Adipocyte (in vitro differentiated cells): Measurements from ENCODE around the gene BACH2.

Experiments used
- DNase-seq: peaks from one replicate; pipeline ENCODE4 v3.0.0-alpha.2; 2015; ENCODE audit warnings: low read depth
- H3K27me3 ChIP-seq: replicated peaks from 2 replicates; pipeline ENCODE4 v1.7.0; 2013; ENCODE audit warnings: mild to moderate bottlenecking, low read length, moderate library complexity; ENCODE audit not compliant: control insufficient read depth, insufficient read depth
- H3K36me3 ChIP-seq: 2 replicates; pipeline ENCODE4 v1.7.0; 2013; ENCODE audit warnings: low read length, mild to moderate bottlenecking, moderate library complexity; ENCODE audit not compliant: control insufficient read depth, insufficient read depth, severe bottlenecking
- H3K4me1 ChIP-seq: 2 replicates; pipeline ENCODE4 v1.7.0; 2013; ENCODE audit warnings: mild to moderate bottlenecking, low read length, moderate library complexity; ENCODE audit not compliant: control insufficient read depth, insufficient read depth
- H3K4me3 ChIP-seq: 2 replicates; pipeline ENCODE4 v1.7.0; 2013; ENCODE audit warnings: mild to moderate bottlenecking, low read length, moderate library complexity
- H3K9ac ChIP-seq: 2 replicates; pipeline ENCODE4 v1.7.0; 2013; ENCODE audit warnings: mild to moderate bottlenecking, low read length, moderate library complexity
- H3K9me3 ChIP-seq: 2 replicates; pipeline ENCODE4 v1.7.0; 2013; ENCODE audit warnings: mild to moderate bottlenecking, low read length, moderate library complexity; ENCODE audit not compliant: control insufficient read depth

Gene BACH2

DNA sequence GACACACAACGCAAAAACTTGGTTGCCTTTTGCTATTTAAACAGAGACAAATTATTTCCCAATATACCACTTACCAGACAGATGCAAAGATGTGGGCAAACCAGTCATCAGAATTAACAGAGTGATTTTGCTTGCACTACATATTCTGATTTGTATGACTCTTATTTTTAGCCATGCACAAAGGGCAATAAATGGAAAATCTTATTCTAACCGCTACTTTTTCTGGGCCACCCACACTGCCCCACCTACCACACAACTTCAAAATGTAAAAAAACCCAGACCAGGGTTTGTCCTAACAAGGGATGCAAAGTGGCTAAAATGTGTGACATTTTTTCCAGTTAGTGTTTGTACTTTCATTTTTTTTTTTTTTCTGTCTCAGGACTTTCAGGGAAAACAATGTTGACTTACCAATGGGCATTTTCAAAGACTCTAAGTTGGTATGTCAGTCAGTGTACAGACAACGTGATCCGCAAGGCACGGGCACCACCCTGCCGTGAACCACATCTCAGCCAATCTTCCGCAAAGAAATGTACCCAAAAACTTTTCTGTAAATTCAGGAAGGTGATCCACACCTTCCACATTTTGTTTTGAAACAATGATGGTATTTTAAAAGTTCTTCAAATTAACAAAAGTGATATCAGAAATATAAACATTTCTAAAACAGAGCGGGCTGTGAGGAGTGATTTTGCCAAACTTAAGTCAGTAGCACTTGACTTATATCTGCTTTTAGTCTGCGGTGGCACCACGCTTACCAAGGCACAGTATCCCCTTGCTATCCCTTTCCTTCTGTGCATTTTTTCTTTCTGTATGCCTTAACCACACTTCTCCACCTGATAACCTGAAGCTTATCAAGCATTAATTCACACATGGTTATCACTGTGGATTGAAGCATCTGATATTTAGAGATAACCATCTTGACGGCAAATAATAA is 216.8 kb downstream of the BACH2 start:
- no peaks in the 10 kb centered on the region for H3K4me1 ChIP-seq
- no peak overlapping the region for H3K9ac ChIP-seq
- no peaks in the 10 kb centered on the region for H3K27me3 ChIP-seq
- H3K4me3 ChIP-seq, result no peak overlapping the region
- H3K36me3 ChIP-seq, result no peaks in the 10 kb centered on the region
- DNase-seq, result no peak
- no peaks in the 10 kb centered on the region for H3K9me3 ChIP-seq

DNA sequence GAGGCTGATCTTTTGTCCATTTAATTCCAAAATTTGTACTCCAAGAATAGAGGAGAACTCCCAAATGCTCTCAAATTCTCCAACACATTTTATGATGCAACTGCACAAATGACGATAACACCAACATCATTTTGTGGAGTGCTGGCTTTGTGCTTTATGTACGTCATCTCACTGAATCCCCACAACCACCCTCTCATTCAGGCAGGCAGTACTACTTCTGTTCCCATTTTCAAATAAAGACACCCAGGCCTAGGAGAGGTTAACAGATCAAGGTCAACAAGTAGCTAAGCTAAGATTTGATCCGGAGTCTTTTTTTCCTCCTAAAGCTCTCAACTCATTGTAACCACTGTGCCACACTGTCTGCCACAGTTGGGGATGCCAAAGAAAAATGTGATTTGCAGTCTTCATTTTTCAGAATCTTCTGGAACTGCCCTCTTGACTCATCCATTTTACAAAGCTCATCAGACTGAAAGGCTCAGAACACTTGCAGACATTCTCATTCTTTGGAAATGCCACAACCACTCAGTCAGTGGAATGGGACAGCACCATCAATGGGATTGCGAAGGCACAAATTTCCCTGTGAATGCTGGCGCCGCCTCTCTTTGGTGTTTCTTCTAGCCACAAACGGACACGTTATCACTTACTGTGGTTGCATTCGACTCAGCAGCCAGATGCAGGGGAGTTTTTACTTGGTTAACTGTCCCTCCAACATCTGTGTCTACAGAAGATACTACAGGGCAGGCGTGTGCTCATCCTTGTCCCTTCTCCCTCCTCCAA is 217.9 kb downstream of the BACH2 start:
- Histone ChIP-seq H3K9me3 (no peaks in the 10 kb centered on the region), H3K4me3 (no peak overlapping the region)

DNA sequence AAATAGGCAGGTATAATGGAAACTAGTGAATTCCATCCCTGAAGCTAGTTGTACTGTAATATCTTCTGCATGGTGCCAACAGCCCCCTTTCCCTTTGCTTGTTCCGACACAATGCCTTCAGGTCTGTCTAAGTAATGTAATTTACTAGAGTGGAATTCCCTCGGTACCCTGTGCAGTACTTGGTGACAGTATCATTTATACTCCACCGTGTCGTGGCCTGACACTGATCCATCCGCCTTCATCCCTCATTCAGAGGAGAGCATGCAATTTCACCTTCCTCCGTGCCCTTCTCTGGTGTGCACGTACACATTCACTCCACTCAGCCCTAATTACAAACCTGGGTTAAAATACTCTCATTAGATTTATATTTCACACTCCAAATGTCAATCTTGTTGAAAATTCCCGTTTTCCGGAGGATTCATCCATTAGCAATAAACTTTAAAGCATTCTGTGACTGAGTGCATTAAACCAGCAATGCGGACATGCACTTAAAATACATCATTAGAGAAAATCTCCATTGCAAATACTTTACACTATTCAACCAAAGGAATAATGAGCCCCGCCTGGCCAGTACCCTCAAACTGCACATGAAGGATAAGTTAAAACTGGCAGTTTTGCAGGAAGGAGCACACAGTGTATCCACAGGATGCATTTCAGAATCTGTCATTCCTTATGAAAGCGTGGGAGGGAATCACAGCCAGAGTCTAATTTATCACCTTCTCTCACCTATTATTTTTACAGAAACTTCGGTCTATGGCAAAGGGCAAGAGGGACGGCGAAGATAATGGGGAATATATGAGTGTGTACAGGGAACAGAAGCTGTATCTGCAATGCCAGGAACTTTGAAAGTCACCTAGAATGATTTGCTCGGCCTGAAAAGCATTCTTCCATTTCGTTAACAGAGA is 219.9 kb downstream of the BACH2 start:
- Histone ChIP-seq H3K4me3 (no peak overlapping the region), H3K4me1 (no peaks in the 10 kb centered on the region), H3K36me3 (no peaks in the 10 kb centered on the region), H3K27me3 (no peaks in the 10 kb centered on the region), H3K9me3 (no peaks in the 10 kb centered on the region), H3K9ac (no peak overlapping the region)
- no peak for DNase-seq

More for the DNA sequence above, 217.9 kb downstream of the BACH2 start:
- no peak for DNase-seq
- H3K36me3 ChIP-seq, result no peaks in the 10 kb centered on the region
- H3K4me1 ChIP-seq, result no peaks in the 10 kb centered on the region
- no peak overlapping the region for H3K9ac ChIP-seq
- H3K27me3 ChIP-seq, result no peaks in the 10 kb centered on the region

DNA sequence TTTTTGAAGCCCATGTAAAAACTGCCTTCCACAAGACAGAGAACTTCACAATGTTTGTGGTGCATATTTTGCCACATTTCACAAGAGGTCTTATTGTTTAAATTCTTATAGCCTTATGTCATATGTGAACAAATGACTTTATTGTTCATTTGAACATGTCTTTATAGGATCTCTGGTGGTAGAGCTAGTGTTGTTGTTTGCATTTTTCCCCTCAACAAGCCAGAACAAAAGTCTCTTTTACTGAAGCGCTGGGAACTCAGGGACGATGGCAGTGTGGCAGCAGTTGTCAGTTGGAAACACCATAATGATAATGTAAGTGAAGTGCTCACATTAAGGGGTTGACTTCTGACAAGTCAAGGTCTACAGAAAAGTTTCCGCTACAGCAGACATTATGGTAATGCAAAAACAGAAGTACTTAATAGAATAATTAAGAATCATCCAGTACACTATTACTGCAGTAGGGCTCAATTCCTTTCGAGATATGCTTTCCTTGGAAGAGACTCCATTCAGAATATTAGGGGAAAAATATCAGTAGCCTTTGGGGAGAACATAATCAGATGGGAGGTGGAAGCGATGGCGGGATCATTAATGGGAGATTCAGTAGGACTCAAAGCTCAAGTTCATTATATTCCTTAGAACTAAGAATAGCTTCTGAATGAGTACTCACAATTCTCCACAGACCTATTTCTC is 222.3 kb downstream of the BACH2 start:
- no peak for DNase-seq
- H3K4me1 ChIP-seq, result no peaks in the 10 kb centered on the region

DNA sequence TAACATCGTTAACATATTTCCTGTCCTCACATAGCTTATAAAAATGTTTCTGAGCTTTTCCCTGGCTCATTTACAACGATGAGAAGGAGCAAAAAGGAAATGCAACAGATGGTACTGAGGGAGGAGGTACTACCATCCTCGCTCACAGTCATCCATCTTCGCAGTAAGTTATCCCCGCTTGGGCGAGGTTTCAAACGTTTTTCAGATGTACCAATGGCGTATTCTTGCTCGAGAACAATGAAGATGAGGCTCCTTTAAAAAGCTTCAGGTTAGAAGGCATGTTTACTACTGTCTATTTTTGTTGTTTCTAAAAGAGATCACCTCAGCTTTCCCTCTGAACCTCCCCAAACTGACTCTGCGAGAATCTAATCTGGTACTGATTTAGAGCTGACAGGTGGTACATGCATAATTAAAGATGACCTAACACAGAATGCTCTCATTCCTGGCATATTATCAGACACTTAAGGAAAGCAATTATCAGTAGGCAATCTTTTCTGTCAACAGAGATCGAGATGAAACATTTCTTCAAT is 223.6 kb downstream of the BACH2 start:
- no peak overlapping the region for H3K9ac ChIP-seq
- H3K9me3 ChIP-seq, result no peaks in the 10 kb centered on the region
- no peak overlapping the region for H3K4me3 ChIP-seq
- peaks cover 6% of the 10 kb centered on the region for H3K27me3 ChIP-seq
- peaks cover 4% of the 10 kb centered on the region for H3K4me1 ChIP-seq
- H3K36me3 ChIP-seq, result no peaks in the 10 kb centered on the region
- no peak for DNase-seq

More for the DNA sequence above, 222.3 kb downstream of the BACH2 start:
- Histone ChIP-seq H3K4me3 (no peak overlapping the region), H3K36me3 (no peaks in the 10 kb centered on the region), H3K9ac (no peak overlapping the region), H3K27me3 (peaks cover 6% of the 10 kb centered on the region), H3K9me3 (no peaks in the 10 kb centered on the region)

DNA sequence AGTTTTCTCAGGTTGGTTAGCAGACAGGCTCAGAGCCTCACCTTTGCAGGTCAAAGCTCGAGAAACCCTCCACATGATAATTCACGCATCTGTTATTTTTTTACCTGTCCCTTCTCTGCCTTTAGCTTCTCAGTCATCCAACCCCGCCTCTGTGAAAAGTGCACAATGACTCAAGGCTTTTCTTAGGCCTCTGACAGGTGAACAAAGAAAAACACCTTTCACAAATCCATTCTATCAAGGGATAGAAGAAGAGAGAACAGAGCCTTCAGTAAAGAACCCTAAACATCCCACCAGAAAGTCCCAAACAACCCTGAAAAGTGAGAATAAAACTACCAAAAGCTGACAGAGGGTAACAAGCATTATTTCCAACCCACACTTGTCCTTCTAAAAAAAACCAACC is 224.1 kb downstream of the BACH2 start:
- Histone ChIP-seq H3K9ac (no peak overlapping the region), H3K27me3 (peaks cover 6% of the 10 kb centered on the region), H3K9me3 (no peaks in the 10 kb centered on the region), H3K36me3 (no peaks in the 10 kb centered on the region), H3K4me3 (no peak overlapping the region), H3K4me1 (peaks cover 4% of the 10 kb centered on the region)
- DNase-seq, result no peak

DNA sequence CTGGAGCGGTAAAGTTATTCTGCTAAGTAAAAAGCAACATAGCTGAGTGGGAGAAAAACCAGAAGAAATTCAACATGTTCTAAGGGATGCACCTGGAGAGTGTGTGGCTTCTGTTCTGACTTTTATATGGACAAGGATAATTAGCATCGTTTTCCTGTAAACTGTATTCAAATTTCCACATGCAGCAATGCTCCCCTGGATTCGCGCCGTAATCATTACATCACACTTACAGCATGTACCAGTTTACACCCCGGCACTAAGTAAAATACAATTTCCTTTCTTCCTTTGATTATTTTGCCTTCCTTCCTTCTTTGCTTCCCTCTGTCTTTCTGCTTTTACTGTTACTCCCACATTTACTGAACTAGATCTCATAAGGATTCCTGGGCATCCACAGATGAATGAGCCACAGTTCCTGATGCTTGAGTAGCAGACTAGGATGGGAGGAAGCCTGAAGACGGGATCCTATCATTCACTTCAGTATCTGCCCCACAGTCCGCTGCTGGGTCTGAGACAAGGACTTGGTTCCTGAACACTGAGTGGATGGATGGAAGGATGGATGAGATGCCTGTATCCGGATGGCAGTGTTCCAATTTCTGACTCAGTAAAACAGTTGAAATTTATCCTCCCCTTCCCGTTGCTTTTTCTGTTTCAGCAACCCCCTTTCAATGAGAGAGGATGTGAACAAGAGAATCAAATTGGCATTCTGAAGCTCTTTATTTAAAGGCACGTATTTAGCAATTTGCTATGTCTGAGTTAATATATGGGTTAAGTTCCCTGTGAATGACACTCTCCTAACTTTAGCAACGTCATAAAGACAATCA is 227.7 kb downstream of the BACH2 start:
- no peaks in the 10 kb centered on the region for H3K36me3 ChIP-seq
- H3K4me3 ChIP-seq, result no peak overlapping the region
- H3K9me3 ChIP-seq, result no peaks in the 10 kb centered on the region
- peaks cover 6% of the 10 kb centered on the region for H3K27me3 ChIP-seq
- no peak for DNase-seq
- H3K9ac ChIP-seq, result no peak overlapping the region
- peaks cover 4% of the 10 kb centered on the region for H3K4me1 ChIP-seq

DNA sequence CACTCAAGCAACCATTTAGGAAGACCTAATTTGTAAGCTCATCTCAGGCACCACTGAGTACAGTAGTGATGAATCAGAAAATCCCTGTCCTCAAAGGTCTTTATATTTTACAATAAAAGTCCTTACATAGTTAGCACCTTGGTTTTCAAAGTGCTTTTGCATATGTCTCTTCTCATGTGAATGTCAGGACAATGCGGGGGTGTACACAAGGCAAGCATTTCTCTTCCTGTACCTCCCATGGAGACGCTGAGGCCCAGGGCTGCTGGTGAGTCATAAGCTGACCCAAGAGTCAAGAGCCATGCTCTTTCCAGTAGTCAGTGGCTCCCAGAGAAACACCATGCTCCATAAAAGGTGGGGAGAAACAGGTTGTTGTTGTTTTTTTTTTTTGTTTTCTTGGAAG is 228.4 kb downstream of the BACH2 start:
- no peaks in the 10 kb centered on the region for H3K9me3 ChIP-seq
- no peak for DNase-seq

DNA sequence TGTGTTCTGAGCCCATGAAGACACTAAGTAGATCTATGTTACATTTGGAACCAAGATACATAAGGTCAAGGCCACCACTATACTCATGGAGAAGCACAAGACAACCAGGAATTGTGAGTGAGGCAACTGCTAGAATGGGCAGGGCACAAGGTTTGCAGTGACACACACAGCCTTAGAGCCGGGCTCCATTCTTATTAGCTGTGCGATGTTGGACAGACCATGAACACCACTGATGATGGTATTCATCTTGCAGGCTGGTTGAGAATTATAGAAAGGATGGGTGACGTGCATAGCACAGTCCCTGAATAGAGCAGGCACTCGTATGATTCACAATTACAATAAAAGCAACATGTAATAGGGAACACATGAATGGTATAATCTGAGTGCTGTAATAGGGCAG is 229.9 kb downstream of the BACH2 start:
- Histone ChIP-seq H3K9ac (no peak overlapping the region), H3K4me1 (peaks cover 12% of the 10 kb centered on the region), H3K36me3 (no peaks in the 10 kb centered on the region), H3K9me3 (no peaks in the 10 kb centered on the region), H3K4me3 (no peak overlapping the region), H3K27me3 (peaks cover 6% of the 10 kb centered on the region)
- DNase-seq, result no peak

More for the DNA sequence above, 228.4 kb downstream of the BACH2 start:
- peaks cover 6% of the 10 kb centered on the region for H3K27me3 ChIP-seq
- peaks cover 4% of the 10 kb centered on the region for H3K4me1 ChIP-seq
- H3K36me3 ChIP-seq, result no peaks in the 10 kb centered on the region
- no peak overlapping the region for H3K9ac ChIP-seq
- no peak overlapping the region for H3K4me3 ChIP-seq

DNA sequence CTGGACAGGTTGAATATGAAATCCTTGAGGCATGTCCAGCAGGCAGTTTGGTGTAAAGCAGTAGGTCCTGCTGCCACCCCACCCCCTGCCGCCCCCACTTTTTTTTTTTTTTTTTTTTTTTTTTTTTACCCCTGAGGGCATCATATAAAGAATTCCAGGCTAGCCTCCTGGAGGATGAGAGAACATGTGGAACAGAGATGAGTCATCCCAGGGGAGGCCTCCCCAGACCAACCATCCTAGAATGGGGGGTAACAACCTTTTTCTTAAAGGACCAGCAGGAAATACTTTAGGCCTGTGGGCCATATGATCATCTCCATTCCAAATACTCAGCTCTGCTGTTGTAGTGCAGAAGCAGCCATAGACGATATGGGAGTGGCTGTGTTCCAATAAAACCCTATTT is 231.5 kb downstream of the BACH2 start:
- Histone ChIP-seq H3K36me3 (no peaks in the 10 kb centered on the region), H3K27me3 (no peaks in the 10 kb centered on the region), H3K9ac (no peak overlapping the region), H3K9me3 (no peaks in the 10 kb centered on the region), H3K4me1 (peaks cover 12% of the 10 kb centered on the region), H3K4me3 (no peak overlapping the region)
- no peak for DNase-seq
